Liver (tissue), 9 donors: ENCODE results near the gene CELF4. TPM values are rescaled to one million over a fixed set of nuclear protein-coding genes. Genes with fewer than 3 reads are reported as not detected.

Experiments used
- DNase-seq: peaks from one replicate; pipeline ENCODE4 v3.0.0-alpha.2; 2017; ENCODE audit warnings: low spot score
- H3K27ac ChIP-seq, 2 donors: one replicate each; pipeline ENCODE4 v1.7.0; 2013; ENCODE audit warnings: inconsistent platforms in 2 of 2, low read length in 2 of 2, control low read depth in 1 of 2, low read depth in 1 of 2, mild to moderate bottlenecking in 1 of 2
- H3K27me3 ChIP-seq, 4 donors: one replicate each; pipeline versions ENCODE4 v1.6.1 to v1.7.0; 2013; ENCODE audit warnings: low read length in 3 of 4, inconsistent platforms in 1 of 4, mild to moderate bottlenecking in 1 of 4, moderate library complexity in 1 of 4; ENCODE audit not compliant: control insufficient read depth in 4 of 4, insufficient read depth in 4 of 4
- H3K36me3 ChIP-seq, 4 donors: one replicate each; pipeline versions ENCODE4 v1.6.1 to v1.7.0; 2013; ENCODE audit warnings: low read length in 3 of 4, mild to moderate bottlenecking in 3 of 4, low read depth in 1 of 4, moderate library complexity in 1 of 4; ENCODE audit not compliant: control insufficient read depth in 4 of 4, insufficient read depth in 3 of 4
- H3K4me1 ChIP-seq, 4 donors: one replicate each; pipeline versions ENCODE4 v1.6.1 to v1.7.0; 2013; ENCODE audit warnings: low read length in 3 of 4, mild to moderate bottlenecking in 3 of 4, moderate library complexity in 1 of 4; ENCODE audit not compliant: control insufficient read depth in 4 of 4, insufficient read depth in 4 of 4
- H3K4me3 ChIP-seq, 3 donors: one replicate each; pipeline versions ENCODE4 v1.6.1 to v1.7.0; 2013; ENCODE audit warnings: low read length in 3 of 3, control low read depth in 1 of 3, low read depth in 1 of 3, mild to moderate bottlenecking in 1 of 3
- H3K9ac ChIP-seq, 2 donors: one replicate each; pipeline ENCODE4 v1.7.0; 2013; ENCODE audit warnings: low read length in 2 of 2, mild to moderate bottlenecking in 2 of 2, moderate library complexity in 2 of 2, control low read depth in 1 of 2, low read depth in 1 of 2
- H3K9me3 ChIP-seq, 4 donors: one replicate each; pipeline versions ENCODE4 v1.6.1 to v1.7.0; 2013; ENCODE audit warnings: low read length in 3 of 4; ENCODE audit not compliant: control insufficient read depth in 4 of 4
- ATF3 ChIP-seq: IDR thresholded peaks from 2 replicates; pipeline ENCODE4 v1.6.1; 2016; ENCODE audit warnings: antibody characterized with exemption
- CTCF ChIP-seq: fragments of 150-350 bp; IDR thresholded peaks from 2 replicates; pipeline ENCODE4 v1.5.1; 2017; ENCODE audit warnings: improper control_type of control experiment, low read depth, low read length; ENCODE audit not compliant: missing input control
- EGR1 ChIP-seq, 2 donors: IDR thresholded peaks; 2 replicates each; pipeline ENCODE4 v1.6.1; 2016 to 2018; ENCODE audit warnings: antibody characterized with exemption in 2 of 2, low read depth in 2 of 2
- FOXA1 ChIP-seq: IDR thresholded peaks from 2 replicates; pipeline ENCODE4 v1.6.1; 2016; ENCODE audit warnings: antibody characterized with exemption
- FOXA2 ChIP-seq: IDR thresholded peaks from 2 replicates; pipeline ENCODE4 v1.6.1; 2016; ENCODE audit warnings: antibody characterized with exemption
- GABPA ChIP-seq, 2 donors: IDR thresholded peaks in 1 of 2; conservative IDR thresholded peaks in 1 of 2; 2 replicates each; pipeline ENCODE4 v1.6.1; 2016; ENCODE audit warnings: antibody characterized with exemption in 2 of 2, mild to moderate bottlenecking in 1 of 2, moderate library complexity in 1 of 2
- HNF4A ChIP-seq, 2 donors: conservative IDR thresholded peaks; 2 replicates each; pipeline ENCODE4 v1.6.1; 2016; ENCODE audit warnings: antibody characterized with exemption in 2 of 2, mild to moderate bottlenecking in 2 of 2
- HNF4G ChIP-seq: IDR thresholded peaks from 2 replicates; pipeline ENCODE4 v1.6.1; 2016; ENCODE audit warnings: antibody characterized with exemption
- JUND ChIP-seq, 2 donors: IDR thresholded peaks; 2 replicates each; pipeline ENCODE4 v1.6.1; 2016; ENCODE audit warnings: antibody characterized with exemption in 2 of 2
- MAX ChIP-seq: IDR thresholded peaks from 2 replicates; pipeline ENCODE4 v1.6.1; 2016; ENCODE audit warnings: antibody characterized with exemption
- NR2F2 ChIP-seq: IDR thresholded peaks from 2 replicates; pipeline ENCODE4 v1.6.1; 2016; ENCODE audit warnings: antibody characterized with exemption
- RAD21 ChIP-seq, 2 donors: IDR thresholded peaks; 2 replicates each; pipeline ENCODE4 v1.6.1; 2016; ENCODE audit warnings: antibody characterized with exemption in 2 of 2, mild to moderate bottlenecking in 2 of 2
- RXRA ChIP-seq, 2 donors: IDR thresholded peaks; 2 replicates each; pipeline ENCODE4 v1.6.1; 2017 to 2018; ENCODE audit warnings: antibody characterized with exemption in 2 of 2, mild to moderate bottlenecking in 1 of 2
- SP1 ChIP-seq: IDR thresholded peaks from 2 replicates; pipeline ENCODE4 v1.6.1; 2018; ENCODE audit warnings: antibody characterized with exemption, mild to moderate bottlenecking
- TAF1 ChIP-seq: conservative IDR thresholded peaks from 2 replicates; pipeline ENCODE4 v1.6.1; 2016; ENCODE audit warnings: antibody characterized with exemption, mild to moderate bottlenecking
- YY1 ChIP-seq: IDR thresholded peaks from 2 replicates; pipeline ENCODE4 v1.6.1; 2016; ENCODE audit warnings: antibody characterized with exemption, mild to moderate bottlenecking
- ZBTB33 ChIP-seq: IDR thresholded peaks from 2 replicates; pipeline ENCODE4 v1.6.1; 2016; ENCODE audit warnings: antibody characterized with exemption
- WGBS: extraction: QIAGEN DNeasy Blood & Tissue Kit; methylation state at CpG from one replicate; pipeline ENCODE4 v1.1.7; 2013; 5-methylcytosine and 5-hydroxymethylcytosine counted together
- polyA plus RNA-seq, 2 donors: library from polyadenylated mRNA; stranded (reverse) in 1 of 2; unstranded in 1 of 2; fragments of 200-250 nt in 1 of 2; fragments of >200 nt in 1 of 2; fragmentation: Nextera tagmentation in 1 of 2; extraction: Ambion mirVana in 1 of 2; gene quantifications; one replicate each; pipeline versions ENCODE4 v1.2.1 to v1.2.3, GENCODE V29; 2013 to 2015
- total RNA-seq, 2 donors: library from RNA; depleted of rRNA; stranded (reverse); fragments of >200 nt; gene quantifications; one replicate each; pipeline ENCODE4 v1.2.3, GENCODE V29; 2014
- TF ChIP-seq, protein P1 (sequence below): IDR thresholded peaks from 2 replicates; pipeline ENCODE4 v1.6.1; 2016; ENCODE audit warnings: antibody characterized with exemption, mild to moderate bottlenecking
- donor health status: healthy.
- donor health status: healthy.
- donor health status: healthy.
- donor health status: healthy.
- donor health status: healthy.

The CELF4 gene
- total and polyA plus RNA-seq, 4 donors: 0.08 to 0.28 (median 0.21) TPM; not detected in 1

DNA sequence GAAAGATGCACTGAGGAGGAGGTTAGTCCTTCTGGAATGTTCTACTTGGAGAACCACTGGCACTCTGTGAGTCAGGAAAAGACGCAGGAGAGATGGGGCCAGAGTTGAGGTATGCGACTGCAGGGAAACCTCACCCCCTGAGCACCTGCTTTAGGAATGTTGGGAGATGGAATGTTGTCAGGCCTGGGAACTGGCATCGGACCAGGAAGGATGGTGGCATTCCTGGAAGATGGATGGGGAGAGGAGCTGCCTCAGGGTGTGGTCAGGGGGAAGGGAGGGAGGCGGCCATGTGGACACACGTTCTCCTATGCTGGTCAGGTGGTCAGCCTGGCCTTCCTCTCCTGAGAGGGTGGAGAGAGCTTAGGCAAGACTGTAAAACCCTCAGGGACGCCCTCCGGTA is 146.3 kb downstream of the CELF4 start:
- WGBS: 79% methylated on average over 7 of the region's 7 CpGs

More for the DNA sequence above, 146.3 kb downstream of the CELF4 start:
- Histone ChIP-seq H3K27ac (no peak overlapping the region), H3K4me1 (no peaks in the 10 kb centered on the region), H3K9ac (no peak overlapping the region), H3K36me3 (no peaks in the 10 kb centered on the region), H3K9me3 (no peaks in the 10 kb centered on the region), H3K27me3 (no peaks in the 10 kb centered on the region), H3K4me3 (no peak overlapping the region)
- TF ChIP-seq FOXA1 (no peak), GABPA (IDR thresholded peaks at IDR 0.05 in 1 of 2, conservative IDR thresholded peaks at IDR 0.05 in 1 of 2) (no peak), MAX (no peak), HNF4G (no peak), TAF1 (no peak), JUND (IDR thresholded peaks at IDR 0.05) (no peak), EGR1 (IDR thresholded peaks at IDR 0.05; ENCODE audit: low read depth in 2 of 2) (no peak), CTCF (no peak), SP1 (no peak), RAD21 (IDR thresholded peaks at IDR 0.05) (no peak), RXRA (IDR thresholded peaks at IDR 0.05) (no peak), YY1 (no peak), FOXA2 (no peak), NR2F2 (no peak), ZBTB33 (no peak), ATF3 (no peak), HNF4A (conservative IDR thresholded peaks at IDR 0.05) (no peak)
- TF ChIP-seq, protein P1, sequence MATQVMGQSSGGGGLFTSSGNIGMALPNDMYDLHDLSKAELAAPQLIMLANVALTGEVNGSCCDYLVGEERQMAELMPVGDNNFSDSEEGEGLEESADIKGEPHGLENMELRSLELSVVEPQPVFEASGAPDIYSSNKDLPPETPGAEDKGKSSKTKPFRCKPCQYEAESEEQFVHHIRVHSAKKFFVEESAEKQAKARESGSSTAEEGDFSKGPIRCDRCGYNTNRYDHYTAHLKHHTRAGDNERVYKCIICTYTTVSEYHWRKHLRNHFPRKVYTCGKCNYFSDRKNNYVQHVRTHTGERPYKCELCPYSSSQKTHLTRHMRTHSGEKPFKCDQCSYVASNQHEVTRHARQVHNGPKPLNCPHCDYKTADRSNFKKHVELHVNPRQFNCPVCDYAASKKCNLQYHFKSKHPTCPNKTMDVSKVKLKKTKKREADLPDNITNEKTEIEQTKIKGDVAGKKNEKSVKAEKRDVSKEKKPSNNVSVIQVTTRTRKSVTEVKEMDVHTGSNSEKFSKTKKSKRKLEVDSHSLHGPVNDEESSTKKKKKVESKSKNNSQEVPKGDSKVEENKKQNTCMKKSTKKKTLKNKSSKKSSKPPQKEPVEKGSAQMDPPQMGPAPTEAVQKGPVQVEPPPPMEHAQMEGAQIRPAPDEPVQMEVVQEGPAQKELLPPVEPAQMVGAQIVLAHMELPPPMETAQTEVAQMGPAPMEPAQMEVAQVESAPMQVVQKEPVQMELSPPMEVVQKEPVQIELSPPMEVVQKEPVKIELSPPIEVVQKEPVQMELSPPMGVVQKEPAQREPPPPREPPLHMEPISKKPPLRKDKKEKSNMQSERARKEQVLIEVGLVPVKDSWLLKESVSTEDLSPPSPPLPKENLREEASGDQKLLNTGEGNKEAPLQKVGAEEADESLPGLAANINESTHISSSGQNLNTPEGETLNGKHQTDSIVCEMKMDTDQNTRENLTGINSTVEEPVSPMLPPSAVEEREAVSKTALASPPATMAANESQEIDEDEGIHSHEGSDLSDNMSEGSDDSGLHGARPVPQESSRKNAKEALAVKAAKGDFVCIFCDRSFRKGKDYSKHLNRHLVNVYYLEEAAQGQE: no peak
- DNase-seq: no peak
